Mucosa of stomach (tissue), 1 donor: Measurements from ENCODE around the gene ANTXR2.
A peak's percentile ranks its signal among the peaks of the same experiment; 100 is the strongest.
"Not testable (repeated sequence)": the region's sequence is repeated elsewhere in the genome, so short reads cannot be mapped to it uniquely, and the experiment has no call there.

ENCODE experiments used
- H3K27me3 ChIP-seq: one replicate; pipeline ENCODE4 v1.7.0; 2013; ENCODE audit warnings: mild to moderate bottlenecking, low read length; ENCODE audit not compliant: control insufficient read depth, insufficient read depth
- H3K36me3 ChIP-seq: one replicate; pipeline ENCODE4 v1.7.0; 2013; ENCODE audit warnings: low read length; ENCODE audit not compliant: control insufficient read depth, insufficient read depth
- H3K4me1 ChIP-seq: one replicate; pipeline ENCODE4 v1.7.0; 2013; ENCODE audit warnings: mild to moderate bottlenecking, low read length; ENCODE audit not compliant: control insufficient read depth, insufficient read depth
- H3K4me3 ChIP-seq: one replicate; pipeline ENCODE4 v1.7.0; 2013; ENCODE audit warnings: low read length
- H3K9ac ChIP-seq: one replicate; pipeline ENCODE4 v1.7.0; 2013; ENCODE audit warnings: mild to moderate bottlenecking, low read length, moderate library complexity
- H3K9me3 ChIP-seq: one replicate; pipeline ENCODE4 v1.7.0; 2013; ENCODE audit warnings: mild to moderate bottlenecking, low read length, moderate library complexity; ENCODE audit not compliant: control insufficient read depth
- donor health status: Pancreatic carcinoma.

Gene ANTXR2

DNA sequence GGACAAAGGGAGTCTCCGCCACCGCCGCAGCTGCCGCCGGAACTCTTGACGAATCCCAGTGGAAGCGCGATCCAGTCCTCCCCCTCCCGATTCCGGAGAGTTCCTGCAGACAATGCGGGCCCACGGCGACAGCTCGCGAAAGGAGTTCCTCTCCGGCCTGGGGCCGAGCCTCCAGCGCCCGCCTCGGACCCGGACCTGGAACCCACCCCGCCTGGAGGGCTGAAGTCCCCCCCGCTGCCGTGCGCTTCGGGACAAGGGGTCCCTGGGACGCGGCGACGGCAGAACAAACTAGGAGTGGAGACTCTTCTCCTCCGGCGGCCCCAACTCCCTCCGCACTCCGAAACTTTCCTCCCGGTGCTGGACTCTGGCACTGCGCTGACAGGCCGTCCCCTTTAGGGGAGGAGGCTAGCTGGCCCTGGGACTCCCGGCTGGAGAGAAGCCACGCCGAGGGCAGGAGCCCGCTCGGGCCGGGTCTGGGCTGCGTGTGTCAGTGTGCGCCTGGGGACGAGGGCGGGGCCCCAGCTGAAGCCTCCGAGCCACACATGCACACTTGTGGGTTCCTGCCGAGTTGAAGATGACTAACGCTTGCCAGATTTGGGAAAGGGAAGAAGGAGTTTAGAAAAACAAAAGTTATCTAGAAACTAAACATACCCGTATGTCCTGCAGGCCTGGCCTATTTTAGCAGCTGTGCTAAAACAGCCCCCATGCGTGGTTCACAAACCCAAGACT lies at the start of gene ANTXR2:
ANTXR2 (minus strand) TSS at position 486 of the 729 bp plus-strand sequence. CDS start 669 bp downstream, outside the sequence.
- Histone ChIP-seq H3K9me3 (no peaks in the 10 kb centered on the region), H3K27me3 (peaks cover 23% of the 10 kb centered on the region), H3K36me3 (no peaks in the 10 kb centered on the region), H3K4me1 (peaks cover 13% of the 10 kb centered on the region), H3K9ac (peak within 1 kb of the TSS; percentile 70), H3K4me3 (peak within 1 kb of the TSS; percentile 68)

DNA sequence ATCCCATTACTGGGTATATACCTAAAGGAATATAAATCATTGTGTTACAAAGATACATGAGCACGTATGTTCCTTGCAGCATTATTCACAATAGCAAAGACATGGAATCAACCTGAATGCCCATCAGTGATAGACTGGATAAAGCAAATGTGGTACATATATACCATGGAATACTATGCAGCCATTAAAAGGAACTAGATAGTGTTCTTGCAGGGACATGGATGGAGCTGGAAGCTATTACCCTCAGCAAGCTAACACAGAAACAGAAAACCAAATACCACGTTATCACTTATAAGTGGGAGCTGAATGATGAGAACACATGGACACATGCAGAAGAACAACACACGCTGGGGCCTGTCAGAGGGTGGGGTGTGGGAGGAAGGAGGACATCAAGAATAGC lies 48.8 kb upstream of the ANTXR2 start:
- H3K27me3 ChIP-seq, H3K4me1 ChIP-seq, H3K9ac ChIP-seq, H3K9me3 ChIP-seq, H3K36me3 ChIP-seq, H3K4me3 ChIP-seq: not testable (repeated sequence)

DNA sequence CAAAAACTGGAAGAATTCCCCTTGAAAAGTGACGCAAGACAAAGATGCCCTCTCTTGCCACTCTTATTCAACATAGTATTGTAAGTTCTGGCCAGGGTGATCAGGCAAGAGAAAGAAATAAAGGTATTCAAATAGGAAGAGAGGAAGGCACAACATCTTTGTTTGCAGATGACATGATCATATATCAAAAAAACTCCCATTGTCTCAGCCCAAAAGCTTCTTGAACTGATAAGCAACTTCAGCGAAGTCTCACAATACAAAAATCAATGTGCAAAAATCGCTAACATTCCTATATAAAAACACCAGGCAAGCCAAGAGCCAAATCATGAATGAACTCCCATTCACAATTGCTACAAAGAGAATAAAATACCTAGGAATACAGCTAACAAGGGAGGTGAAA lies 46.6 kb upstream of the ANTXR2 start:
- not testable (repeated sequence) for H3K4me1 ChIP-seq, H3K4me3 ChIP-seq, H3K36me3 ChIP-seq, H3K27me3 ChIP-seq, H3K9ac ChIP-seq, H3K9me3 ChIP-seq

DNA sequence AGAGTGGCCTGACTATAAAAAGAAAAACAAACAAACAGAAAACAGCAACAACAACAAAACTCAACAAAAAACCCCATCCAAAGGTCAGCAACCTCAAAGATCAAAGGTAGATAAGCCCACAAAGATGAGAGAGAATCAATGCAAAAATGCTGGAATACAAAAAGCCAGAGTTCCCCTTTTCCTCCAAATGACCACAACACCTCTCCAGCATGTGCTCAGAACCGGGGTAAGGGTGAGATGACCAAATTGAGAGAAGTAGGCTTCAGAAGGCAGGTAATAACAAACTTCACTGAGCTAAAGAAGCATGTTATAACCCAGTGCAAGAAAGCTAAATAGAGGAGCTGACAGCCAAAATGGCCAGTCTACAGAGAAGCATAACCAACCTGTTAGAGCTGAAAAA lies 43.5 kb upstream of the ANTXR2 start:
- Histone ChIP-seq H3K27me3 (no peaks in the 10 kb centered on the region), H3K4me1 (no peaks in the 10 kb centered on the region), H3K9ac (no peak overlapping the region), H3K36me3 (no peaks in the 10 kb centered on the region), H3K4me3 (no peak overlapping the region), H3K9me3 (no peaks in the 10 kb centered on the region)

DNA sequence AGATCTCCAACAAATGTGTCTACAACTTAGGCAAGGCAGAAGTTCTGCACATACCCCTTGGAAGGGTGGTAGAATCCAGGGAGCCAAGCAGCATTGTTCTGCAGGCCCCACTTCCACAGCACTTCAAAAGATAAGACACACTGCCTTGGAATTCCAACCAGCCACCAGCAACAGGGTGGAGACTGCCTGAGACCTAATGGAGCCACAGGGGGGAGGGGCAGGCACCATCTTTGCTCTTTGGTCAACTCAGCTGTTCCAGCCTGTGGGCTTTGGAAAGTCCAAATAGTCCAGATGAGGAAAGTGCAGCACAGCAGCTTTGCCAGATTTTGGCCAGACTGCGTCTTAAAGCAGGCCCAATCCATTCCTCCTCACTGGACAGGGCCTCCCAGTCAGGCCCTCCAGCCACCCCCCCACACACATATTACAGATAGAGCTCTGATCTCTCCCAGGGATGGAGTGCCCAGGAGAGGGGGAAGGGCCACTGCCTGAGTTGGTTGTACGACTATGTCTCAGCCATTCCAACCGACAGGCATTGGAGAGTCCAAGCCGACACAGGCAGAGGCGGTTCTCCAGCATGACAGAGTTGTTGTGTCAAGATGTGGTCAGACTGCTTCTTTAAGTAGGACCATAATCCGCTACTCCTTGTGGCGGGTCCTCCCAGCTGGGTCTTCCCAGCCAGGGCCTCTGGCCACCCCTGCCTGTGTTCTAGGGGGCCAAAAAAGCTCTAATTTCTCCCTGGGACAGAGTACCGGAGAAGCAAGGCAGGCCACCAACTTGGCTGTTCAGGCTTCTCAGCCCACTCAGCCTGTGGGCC lies 42.5 kb upstream of the ANTXR2 start:
- Histone ChIP-seq H3K27me3 (no peaks in the 10 kb centered on the region), H3K36me3 (no peaks in the 10 kb centered on the region), H3K4me1 (no peaks in the 10 kb centered on the region), H3K9ac (no peak overlapping the region), H3K4me3 (no peak overlapping the region), H3K9me3 (no peaks in the 10 kb centered on the region)

DNA sequence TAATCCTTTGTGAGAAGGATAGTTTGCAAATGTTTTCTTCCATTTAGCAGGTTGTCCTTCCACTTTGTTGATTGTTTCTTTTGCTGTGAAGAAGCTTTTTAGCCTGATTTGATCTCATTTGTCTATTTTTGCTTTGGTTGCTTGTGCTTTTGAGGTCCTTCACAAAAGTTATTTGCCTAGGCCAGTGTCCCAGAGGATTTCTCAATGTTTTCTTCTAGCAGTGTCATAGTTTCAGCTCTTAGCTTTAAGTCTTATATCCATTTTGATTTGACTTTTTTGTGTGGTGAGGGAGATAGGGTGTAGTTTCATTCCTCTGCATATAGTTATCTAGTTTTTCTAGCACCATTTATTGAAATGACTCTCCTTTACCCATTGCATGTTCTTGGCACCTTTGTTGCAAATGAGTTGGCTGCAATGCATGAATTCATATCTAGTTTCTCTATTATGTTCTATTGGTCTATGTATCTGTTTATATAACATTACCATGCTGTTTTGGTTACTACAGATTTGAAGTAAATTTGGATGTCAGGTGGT lies 41.8 kb upstream of the ANTXR2 start:
- Histone ChIP-seq H3K4me3 (no peak overlapping the region), H3K4me1 (no peaks in the 10 kb centered on the region), H3K9me3 (no peaks in the 10 kb centered on the region), H3K36me3 (no peaks in the 10 kb centered on the region), H3K27me3 (no peaks in the 10 kb centered on the region), H3K9ac (no peak overlapping the region)

DNA sequence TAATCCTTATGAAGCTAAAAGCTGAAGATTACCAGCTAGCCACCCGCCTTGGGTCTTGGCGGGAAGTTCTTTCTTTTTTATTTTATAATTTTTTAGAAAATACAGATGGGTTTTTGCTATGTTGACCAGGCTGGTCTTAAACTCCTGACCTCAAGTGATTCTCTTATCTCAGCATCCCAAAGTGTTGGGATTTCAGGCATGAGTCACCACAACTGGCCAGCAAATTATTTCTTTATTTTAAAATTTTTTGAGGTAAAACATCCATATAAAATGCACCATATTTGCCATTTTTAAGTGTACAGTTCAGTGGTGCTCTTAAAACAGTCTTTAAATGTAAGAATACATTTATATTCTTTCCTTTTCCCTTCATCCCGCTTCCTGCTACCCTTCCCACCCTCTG lies 40.6 kb upstream of the ANTXR2 start:
- H3K36me3 ChIP-seq, result no peaks in the 10 kb centered on the region
- no peak overlapping the region for H3K9ac ChIP-seq
- no peaks in the 10 kb centered on the region for H3K4me1 ChIP-seq
- no peaks in the 10 kb centered on the region for H3K9me3 ChIP-seq
- H3K27me3 ChIP-seq, result no peaks in the 10 kb centered on the region
- H3K4me3 ChIP-seq, result no peak overlapping the region

DNA sequence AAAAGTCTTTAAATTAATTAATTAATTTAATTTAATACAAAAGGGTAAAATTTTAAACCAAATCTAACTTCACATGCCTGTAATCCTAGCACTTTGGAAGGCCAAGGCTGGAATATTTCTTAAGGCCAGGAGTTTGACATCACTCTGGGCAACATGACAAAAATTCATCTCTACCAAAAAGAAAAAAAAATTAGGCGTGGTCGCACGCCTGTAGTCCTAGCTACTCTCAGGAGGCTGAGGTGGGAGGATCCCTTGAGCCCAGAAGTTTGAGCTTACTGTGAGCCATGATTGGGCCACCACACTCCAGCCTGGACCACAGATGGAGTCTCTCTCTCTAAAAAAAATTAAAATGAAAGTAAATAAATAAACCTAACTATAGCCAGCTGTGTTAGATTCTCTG lies 39.2 kb upstream of the ANTXR2 start:
- Histone ChIP-seq H3K36me3 (no peaks in the 10 kb centered on the region), H3K9me3 (no peaks in the 10 kb centered on the region), H3K4me3 (no peak overlapping the region), H3K27me3 (no peaks in the 10 kb centered on the region), H3K4me1 (no peaks in the 10 kb centered on the region), H3K9ac (no peak overlapping the region)

DNA sequence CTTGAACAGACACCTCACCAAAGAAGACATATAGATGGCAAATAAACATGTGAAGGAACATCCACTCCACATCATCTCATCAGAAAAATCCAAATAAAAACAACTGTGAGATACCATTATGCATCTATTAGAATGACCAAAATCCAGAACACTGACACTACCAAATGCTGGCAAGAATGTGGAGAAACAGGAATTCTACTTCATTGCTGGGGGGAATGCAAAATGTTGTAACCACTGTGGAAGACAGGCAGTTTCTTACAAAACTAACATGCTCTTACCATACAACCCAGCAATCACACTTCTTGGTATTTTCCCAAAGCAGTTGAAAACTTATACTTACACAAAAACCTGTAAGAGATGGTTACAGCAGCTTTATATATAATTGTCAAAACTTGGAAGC lies 38.2 kb upstream of the ANTXR2 start:
- H3K4me1 ChIP-seq, result no peaks in the 10 kb centered on the region
- H3K9me3 ChIP-seq, result no peaks in the 10 kb centered on the region
- H3K9ac ChIP-seq, result no peak overlapping the region
- H3K27me3 ChIP-seq, result no peaks in the 10 kb centered on the region
- H3K36me3 ChIP-seq, result no peaks in the 10 kb centered on the region
- H3K4me3 ChIP-seq, result no peak overlapping the region

DNA sequence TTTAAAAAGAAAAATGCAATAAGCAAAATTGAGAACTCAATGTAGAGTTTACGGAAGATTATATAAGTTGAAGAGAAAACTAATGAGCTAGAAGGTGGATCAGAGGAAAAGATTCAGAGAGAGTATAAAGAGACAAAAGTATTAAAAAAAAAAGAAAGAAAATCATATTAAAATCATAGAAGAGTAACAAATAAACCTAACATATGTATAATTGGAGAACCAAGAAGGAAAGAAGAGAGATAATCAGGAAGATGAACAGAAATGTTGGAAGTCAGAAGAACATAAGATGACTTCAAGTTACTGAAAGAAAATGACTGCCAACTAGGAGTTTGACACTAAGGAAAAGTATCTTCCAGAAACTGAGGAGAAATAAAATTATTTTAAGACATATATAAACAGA lies 34.3 kb upstream of the ANTXR2 start:
- Histone ChIP-seq H3K9me3 (no peaks in the 10 kb centered on the region), H3K27me3 (no peaks in the 10 kb centered on the region), H3K36me3 (no peaks in the 10 kb centered on the region), H3K4me3 (no peak overlapping the region), H3K4me1 (no peaks in the 10 kb centered on the region), H3K9ac (no peak overlapping the region)

DNA sequence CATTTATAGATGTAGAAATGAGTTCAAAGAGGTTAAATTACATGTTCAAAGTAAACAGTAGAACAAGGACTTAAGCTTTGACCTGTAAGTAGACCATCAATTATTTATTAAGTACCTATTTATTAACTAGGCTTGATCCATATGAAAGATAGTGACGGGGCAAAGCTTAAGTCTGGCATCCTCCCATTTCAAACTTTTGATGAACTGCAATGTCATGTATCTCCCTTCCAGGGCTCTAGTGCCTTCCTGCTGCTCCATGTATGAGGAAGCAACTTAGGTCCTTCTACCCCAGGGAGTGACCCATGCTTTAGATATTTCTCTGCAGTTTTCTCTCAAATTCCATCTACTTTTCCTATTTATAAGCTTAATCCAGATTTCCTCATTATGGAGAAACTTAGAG lies 31.9 kb upstream of the ANTXR2 start:
- Histone ChIP-seq H3K27me3 (no peaks in the 10 kb centered on the region), H3K36me3 (no peaks in the 10 kb centered on the region), H3K9ac (no peak overlapping the region), H3K4me3 (no peak overlapping the region), H3K9me3 (no peaks in the 10 kb centered on the region), H3K4me1 (no peaks in the 10 kb centered on the region)

DNA sequence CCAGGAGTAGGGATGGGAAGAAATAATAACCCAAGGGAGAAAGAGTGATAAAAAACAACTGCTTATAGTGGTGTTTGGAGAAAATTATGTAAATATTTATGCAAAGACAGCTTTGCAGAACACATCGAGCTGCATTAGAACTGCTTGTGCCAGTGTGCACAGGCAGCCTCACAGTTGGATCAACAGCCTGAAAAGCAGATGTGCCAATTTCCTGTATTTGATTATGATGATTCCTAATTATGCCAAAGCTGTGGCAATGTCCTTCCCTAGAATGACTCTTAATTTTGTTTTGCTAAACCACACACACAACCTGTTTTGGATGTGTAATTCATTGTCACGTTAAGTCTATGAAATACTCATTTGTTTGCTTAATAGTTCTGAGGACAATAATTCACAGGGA lies 30.6 kb upstream of the ANTXR2 start:
- Histone ChIP-seq H3K4me3 (no peak overlapping the region), H3K27me3 (no peaks in the 10 kb centered on the region), H3K4me1 (no peaks in the 10 kb centered on the region), H3K9me3 (no peaks in the 10 kb centered on the region), H3K36me3 (no peaks in the 10 kb centered on the region), H3K9ac (no peak overlapping the region)
